Brain microvascular endothelial cell (primary cell): ENCODE results near the gene BMPER.

Source experiments
- DNase-seq: peaks from one replicate; pipeline ENCODE4 v3.0.0-alpha.2; 2020
- H3K27ac ChIP-seq: fragments of 250-450 bp; sonication (Bioruptor Pico); 2 replicates; pipeline ENCODE4 v1.5.1; 2020; ENCODE audit warnings: mild to moderate bottlenecking, moderate library complexity
- H3K27me3 ChIP-seq: fragments of 250-450 bp; sonication (Bioruptor Pico); replicated peaks from 2 replicates; pipeline ENCODE4 v1.5.1; 2020; ENCODE audit warnings: mild to moderate bottlenecking
- H3K36me3 ChIP-seq: fragments of 250-450 bp; sonication (Bioruptor Pico); replicated peaks from 2 replicates; pipeline ENCODE4 v1.5.1; 2020; ENCODE audit warnings: mild to moderate bottlenecking
- H3K4me3 ChIP-seq: 2 replicates; pipeline ENCODE4 v1.5.1; 2011; ENCODE audit warnings: low read depth, mild to moderate bottlenecking, control low read depth, low read length, moderate library complexity
- CTCF ChIP-seq: IDR thresholded peaks from 2 replicates; pipeline ENCODE4 v1.5.1; 2011; ENCODE audit warnings: low read depth, mild to moderate bottlenecking, moderate library complexity, low read length, control low read depth, inconsistent platforms; ENCODE audit errors: missing control alignments
- in situ Hi-C: cut with HindIII; loops from 2 replicates; pipeline ENCODE4 v1.10.0; 2017; ENCODE audit warnings: low sequenced_read_pairs, low pct_ligation_motif_present

BMPER gene

GRCh38 chr7:33905389-33906032 lies at the start of gene BMPER:
BMPER (plus strand) TSS chr7:33905539; CDS start chr7:33905614, 75 bp downstream.
- no peak for DNase-seq
- Histone ChIP-seq H3K4me3 (peak within 1 kb of the TSS; percentile 73), H3K36me3 (no peaks in the 10 kb centered on the region), H3K27me3 (no peaks in the 10 kb centered on the region), H3K27ac (peak within 1 kb of the TSS; percentile 54)
- in situ Hi-C loops = no loop called here
- peak; percentile 1 for TF ChIP-seq CTCF

- DNase-seq = no peak
- in situ Hi-C loops = no loop called here
- TF ChIP-seq CTCF = no peak
Observed at GRCh38 chr7:33861947-33862346, 43.4 kb upstream of the BMPER start.

GRCh38 chr7:33862946-33863814 lies 42.2 kb upstream of the BMPER start:
- Histone ChIP-seq H3K4me3 (no peak overlapping the region), H3K27ac (no peak overlapping the region), H3K27me3 (no peaks in the 10 kb centered on the region), H3K36me3 (no peaks in the 10 kb centered on the region)
- in situ Hi-C loops = no loop called here
- no peak for TF ChIP-seq CTCF
- no peak for DNase-seq

More at GRCh38 chr7:33861947-33862346, 43.4 kb upstream of the BMPER start:
- Histone ChIP-seq H3K27me3 (no peaks in the 10 kb centered on the region), H3K27ac (no peak overlapping the region), H3K36me3 (no peaks in the 10 kb centered on the region), H3K4me3 (no peak overlapping the region)

GRCh38 chr7:33868166-33868565 lies 37.2 kb upstream of the BMPER start:
- no peak for TF ChIP-seq CTCF
- DNase-seq = peak; percentile 69

GRCh38 chr7:33869176-33869575 lies 36.2 kb upstream of the BMPER start:
- Histone ChIP-seq H3K4me3 (no peak overlapping the region), H3K36me3 (no peaks in the 10 kb centered on the region), H3K27ac (no peak overlapping the region), H3K27me3 (no peaks in the 10 kb centered on the region)
- TF ChIP-seq CTCF = no peak
- no peak for DNase-seq
- in situ Hi-C loops = no loop called here

More at GRCh38 chr7:33868166-33868565, 37.2 kb upstream of the BMPER start:
- Histone ChIP-seq H3K36me3 (no peaks in the 10 kb centered on the region), H3K4me3 (no peak overlapping the region), H3K27ac (no peak overlapping the region), H3K27me3 (no peaks in the 10 kb centered on the region)
- in situ Hi-C loops = no loop called here
